HEK293 (cell line): ENCODE data around the gene GUCY2D.
A peak's percentile ranks its signal among the peaks of the same experiment; 100 is the strongest.

ENCODE experiments used
- CTCF ChIA-PET: fragments of 350-600 bp; formaldehyde crosslinking; extraction: SDS; loops from one replicate; lab custom pipeline; 2021; ENCODE audit warnings: antibody characterized with exemption; lab: Yijun Ruan, JAX
- POLR2A ChIA-PET: fragments of 300-600 bp; formaldehyde crosslinking; extraction: SDS; loops from one replicate; lab custom pipeline; 2020; ENCODE audit warnings: antibody characterized with exemption, inconsistent platforms; lab: Yijun Ruan, JAX
- H3K27ac ChIP-seq: fragments of 200-500 bp; sonication (Bioruptor generic); 2 replicates; pipeline ENCODE4 v1.5.1; 2014; ENCODE audit warnings: low read depth, low read length, control low read depth, inconsistent platforms; ENCODE audit errors: extremely low read depth
- H3K36me3 ChIP-seq, 2 experiments: fragments of 200-500 bp in 1 of 2; sonication (Bioruptor generic) in 1 of 2; 1 replicate in 1 of 2; 2 replicates in 1 of 2; pipeline ENCODE4 v1.5.1; 2014 to 2017; ENCODE audit warnings: inconsistent platforms in 2 of 2, low read length in 2 of 2; ENCODE audit not compliant: control insufficient read depth in 2 of 2, insufficient read depth in 1 of 2
- H3K4me1 ChIP-seq: fragments of 200-500 bp; sonication (Bioruptor generic); 2 replicates; pipeline ENCODE4 v1.5.1; 2014; ENCODE audit warnings: mild to moderate bottlenecking, low read length, inconsistent platforms; ENCODE audit not compliant: control insufficient read depth, insufficient read depth
- H3K4me3 ChIP-seq: 2 replicates; pipeline ENCODE4 v1.5.1; 2011; ENCODE audit warnings: low read depth, mild to moderate bottlenecking, control low read depth, low read length, moderate library complexity
- H3K9me3 ChIP-seq: fragments of 200-500 bp; sonication (Bioruptor generic); 2 replicates; pipeline ENCODE4 v1.5.1; 2014; ENCODE audit warnings: low read depth, low read length, inconsistent platforms; ENCODE audit not compliant: control insufficient read depth, insufficient read depth
- EGR2 ChIP-seq: fragments of 450-650 bp; formaldehyde crosslinking; IDR thresholded peaks from 2 replicates; pipeline ENCODE4 v1.5.1; 2016; ENCODE audit warnings: low read depth, missing biosample characterization, missing genetic modification characterization
- KLF1 ChIP-seq: fragments of 450-650 bp; formaldehyde crosslinking; IDR thresholded peaks from 2 replicates; pipeline ENCODE4 v1.5.1; 2016; ENCODE audit warnings: missing biosample characterization, missing genetic modification characterization
- KLF10 ChIP-seq: fragments of 450-650 bp; IDR thresholded peaks from 2 replicates; pipeline ENCODE4 v1.5.1; 2018; ENCODE audit warnings: missing biosample characterization, mild to moderate bottlenecking, missing genetic modification characterization
- KLF7 ChIP-seq: fragments of 450-650 bp; formaldehyde crosslinking; IDR thresholded peaks from 2 replicates; pipeline ENCODE4 v1.5.1; 2016; ENCODE audit warnings: missing biosample characterization, missing genetic modification characterization, borderline replicate concordance
- OVOL3 ChIP-seq: fragments of 450-650 bp; formaldehyde crosslinking; IDR thresholded peaks from 2 replicates; pipeline ENCODE4 v1.5.1; 2016; ENCODE audit warnings: missing biosample characterization, missing genetic modification characterization
- REST ChIP-seq: fragments of 450-650 bp; formaldehyde crosslinking; IDR thresholded peaks from 2 replicates; pipeline ENCODE4 v1.5.1; 2016; ENCODE audit warnings: missing biosample characterization, missing genetic modification characterization
- WT1 ChIP-seq: fragments of 450-650 bp; formaldehyde crosslinking; IDR thresholded peaks from 2 replicates; pipeline ENCODE4 v1.5.1; 2016; ENCODE audit warnings: missing biosample characterization, missing genetic modification characterization
- ZBTB11 ChIP-seq: fragments of 450-650 bp; formaldehyde crosslinking; conservative IDR thresholded peaks from 2 replicates; pipeline ENCODE4 v1.5.1; 2016; ENCODE audit warnings: low read depth, missing biosample characterization, missing genetic modification characterization
- ZBTB8A ChIP-seq: fragments of 450-650 bp; formaldehyde crosslinking; IDR thresholded peaks from 2 replicates; pipeline ENCODE4 v1.5.1; 2016; ENCODE audit warnings: missing biosample characterization, missing genetic modification characterization
- ZEB2 ChIP-seq: fragments of 450-650 bp; formaldehyde crosslinking; IDR thresholded peaks from 2 replicates; pipeline ENCODE4 v1.5.1; 2016; ENCODE audit warnings: missing biosample characterization, missing genetic modification characterization
- ZFHX2 ChIP-seq: fragments of 450-650 bp; formaldehyde crosslinking; conservative IDR thresholded peaks from 2 replicates; pipeline ENCODE4 v1.5.1; 2016; ENCODE audit warnings: missing biosample characterization, missing genetic modification characterization
- ZNF140 ChIP-seq: fragments of 450-650 bp; formaldehyde crosslinking; IDR thresholded peaks from 2 replicates; pipeline ENCODE4 v1.5.1; 2016; ENCODE audit warnings: missing biosample characterization, missing genetic modification characterization
- ZNF148 ChIP-seq: fragments of 450-650 bp; formaldehyde crosslinking; IDR thresholded peaks from 2 replicates; pipeline ENCODE4 v1.5.0; 2017; ENCODE audit warnings: missing biosample characterization, missing genetic modification characterization, borderline replicate concordance
- ZNF174 ChIP-seq: fragments of 450-650 bp; formaldehyde crosslinking; IDR thresholded peaks from 2 replicates; pipeline ENCODE4 v1.5.0; 2017; ENCODE audit warnings: missing biosample characterization, mild to moderate bottlenecking, missing genetic modification characterization
- ZNF221 ChIP-seq: fragments of 450-650 bp; formaldehyde crosslinking; IDR thresholded peaks from 2 replicates; pipeline ENCODE4 v1.5.1; 2017; ENCODE audit warnings: missing biosample characterization, missing genetic modification characterization, borderline replicate concordance
- ZNF248 ChIP-seq: fragments of 450-650 bp; formaldehyde crosslinking; IDR thresholded peaks from 2 replicates; pipeline ENCODE4 v1.5.1; 2017; ENCODE audit warnings: missing biosample characterization, missing genetic modification characterization
- ZNF571 ChIP-seq: fragments of 450-650 bp; formaldehyde crosslinking; IDR thresholded peaks from 2 replicates; pipeline ENCODE4 v1.5.0; 2017; ENCODE audit warnings: missing biosample characterization, missing genetic modification characterization
- ZNF596 ChIP-seq: fragments of 450-650 bp; IDR thresholded peaks from 2 replicates; pipeline ENCODE4 v1.5.0; 2018; ENCODE audit warnings: missing biosample characterization, mild to moderate bottlenecking, missing genetic modification characterization, moderate library complexity
- ZNF621 ChIP-seq: fragments of 450-650 bp; formaldehyde crosslinking; IDR thresholded peaks from 2 replicates; pipeline ENCODE4 v1.5.1; 2017; ENCODE audit warnings: missing biosample characterization, missing genetic modification characterization
- ZNF624 ChIP-seq: fragments of 450-650 bp; formaldehyde crosslinking; IDR thresholded peaks from 2 replicates; pipeline ENCODE4 v1.5.1; 2017; ENCODE audit warnings: missing biosample characterization, missing genetic modification characterization
- ZNF76 ChIP-seq: fragments of 450-650 bp; formaldehyde crosslinking; IDR thresholded peaks from 2 replicates; pipeline ENCODE4; 2016; ENCODE audit warnings: low read depth, missing biosample characterization, missing genetic modification characterization, borderline replicate concordance
- ZNF791 ChIP-seq: fragments of 450-650 bp; formaldehyde crosslinking; IDR thresholded peaks from 2 replicates; pipeline ENCODE4 v1.5.1; 2016; ENCODE audit warnings: missing biosample characterization, missing genetic modification characterization

The GUCY2D gene

GRCh38 chr17:8014558-8014850 is 12.1 kb downstream of the GUCY2D start (continued):
- TF ChIP-seq ZBTB11 (tag by site-specific recombination) (no peak), ZNF624 (no peak), OVOL3 (tag by site-specific recombination) (no peak)

GRCh38 chr17:8015236-8015956 is 13.0 kb downstream of the GUCY2D start:
- ChIA-PET POLR2A (no interaction called here), CTCF (interaction anchor here (0.6 to 7.8 kb wide), 15 partner anchors 9 to 105 kb away, joined by 3 to 134 read pairs (median 5); partner anchors contain the start of genes GUCY2D and RNF227)

GRCh38 chr17:8015957-8016631 is 13.7 kb downstream of the GUCY2D start:
- H3K4me3 ChIP-seq, result peak overlapping the region; percentile 40
- H3K36me3 ChIP-seq, result no peaks in the 10 kb centered on the region
- no peaks in the 10 kb centered on the region for H3K9me3 ChIP-seq
- ChIA-PET POLR2A (interaction anchor here (0.8 kb wide), 1 partner anchor 666 kb away, joined by 3 read pairs; no protein-coding TSS in a partner anchor), CTCF (interaction anchor here (0.6 to 7.8 kb wide), 19 partner anchors 8 to 598 kb away, joined by 3 to 134 read pairs (median 4); partner anchors contain the start of genes GUCY2D and RNF227)
- peak overlapping the region; percentile 49 for H3K27ac ChIP-seq
- no peaks in the 10 kb centered on the region for H3K4me1 ChIP-seq
- peak; percentile 29; the same call in 1 of the 2 replicates for TF ChIP-seq KLF7 (tag by site-specific recombination)
- no peak for TF ChIP-seq ZNF621
- peak; percentile 88 for TF ChIP-seq KLF1 (tag by site-specific recombination)
- no peak for TF ChIP-seq ZNF140 (tag by site-specific recombination)
- 0 out of 2 replicates have a peak, but pooled peaks have one; percentile 8 for TF ChIP-seq ZNF76 (tag by site-specific recombination)
- no peak for TF ChIP-seq ZBTB8A (tag by site-specific recombination)
- 0 out of 2 replicates have a peak, but pooled peaks have one; percentile 34 for TF ChIP-seq REST (tag by site-specific recombination)
- TF ChIP-seq ZNF791 (tag by site-specific recombination), result no peak

More at GRCh38 chr17:8015236-8015956, 13.0 kb downstream of the GUCY2D start:
- Histone ChIP-seq H3K4me3 (no peak overlapping the region), H3K27ac (no peak overlapping the region), H3K9me3 (no peaks in the 10 kb centered on the region), H3K36me3 (no peaks in the 10 kb centered on the region), H3K4me1 (no peaks in the 10 kb centered on the region)
- TF ChIP-seq ZEB2, result no peak
- TF ChIP-seq WT1 (tag by site-specific recombination), result no peak
- TF ChIP-seq ZNF148 (tag by site-specific recombination), result no peak
- no peak for TF ChIP-seq ZNF248 (tag by site-specific recombination)
- TF ChIP-seq ZNF596, result no peak
- TF ChIP-seq ZNF571, result no peak
- no peak for TF ChIP-seq ZNF174 (tag by site-specific recombination)
- TF ChIP-seq ZNF221, result no peak
- TF ChIP-seq ZFHX2 (tag by site-specific recombination), result no peak
- no peak for TF ChIP-seq EGR2 (tag by site-specific recombination)
- no peak for TF ChIP-seq KLF10 (tag by site-specific recombination)
